Dendritic cell treated with granulocyte-macrophage colony-stimulating factor and Interleukin-4, amounts not matched to agents 40 ng/mL and 50 ng/mL, for 4 days (primary cell): Measurements from ENCODE around the gene IGF2BP2.

Experiments used
- H3K27ac Mint-ChIP-seq: one replicate; pipeline ENCODE4 v1.8.0; 2022; ENCODE audit warnings: mild to moderate bottlenecking, mixed read lengths
- H3K27me3 Mint-ChIP-seq: one replicate; pipeline ENCODE4 v1.8.0; 2022; ENCODE audit warnings: mild to moderate bottlenecking, mixed read lengths
- H3K36me3 Mint-ChIP-seq: one replicate; pipeline ENCODE4 v1.8.0; 2022; ENCODE audit warnings: low read depth, mixed read lengths
- H3K4me1 Mint-ChIP-seq: one replicate; pipeline ENCODE4 v1.8.0; 2022; ENCODE audit warnings: low read depth, mixed read lengths
- H3K4me3 Mint-ChIP-seq: one replicate; pipeline ENCODE4 v1.8.0; 2022; ENCODE audit warnings: mild to moderate bottlenecking, moderate library complexity, mixed read lengths
- H3K9me3 Mint-ChIP-seq: one replicate; pipeline ENCODE4 v1.8.0; 2022; ENCODE audit warnings: mixed read lengths
- intact Hi-C: fragments of 100-400 bp; cut with micrococcal nuclease; formaldehyde crosslinking; loops from one replicate; pipeline ENCODE4 v1.15.0; 2022

The IGF2BP2 gene

DNA sequence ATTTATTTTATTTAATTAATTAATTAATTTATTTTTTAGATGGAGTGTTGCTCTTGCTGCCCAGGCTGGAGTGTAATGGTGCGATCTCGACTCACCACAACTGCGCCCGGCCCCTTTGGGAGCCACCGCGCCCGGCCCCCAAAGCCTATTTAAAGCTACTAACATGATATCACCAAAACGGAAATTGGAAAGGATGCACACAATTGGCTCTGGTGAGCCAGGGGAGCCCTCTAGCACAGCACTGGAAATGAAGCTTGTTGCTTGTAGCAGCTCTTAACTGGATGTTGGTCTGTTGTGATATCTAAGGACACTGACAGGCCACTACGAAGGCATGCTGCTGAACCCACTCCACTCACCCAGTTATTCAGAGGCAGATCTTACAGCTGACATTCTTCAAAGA is 104.5 kb downstream of the IGF2BP2 start:
- H3K4me1 Mint-ChIP-seq, result peaks cover 33% of the 10 kb centered on the region
- no peak overlapping the region for H3K27ac Mint-ChIP-seq
- intact Hi-C loops, result no loop called here
- no peaks in the 10 kb centered on the region for H3K9me3 Mint-ChIP-seq
- no peaks in the 10 kb centered on the region for H3K36me3 Mint-ChIP-seq
- no peak overlapping the region for H3K4me3 Mint-ChIP-seq
- no peaks in the 10 kb centered on the region for H3K27me3 Mint-ChIP-seq

- Mint-ChIP-seq H3K27ac (no peak overlapping the region), H3K27me3 (no peaks in the 10 kb centered on the region), H3K4me3 (no peak overlapping the region), H3K9me3 (no peaks in the 10 kb centered on the region), H3K4me1 (peaks cover 33% of the 10 kb centered on the region), H3K36me3 (no peaks in the 10 kb centered on the region)
- intact Hi-C loops, result no loop called here
Observed at GRCh38 chr3:185718736-185719593, 105.9 kb downstream of the IGF2BP2 start.

DNA sequence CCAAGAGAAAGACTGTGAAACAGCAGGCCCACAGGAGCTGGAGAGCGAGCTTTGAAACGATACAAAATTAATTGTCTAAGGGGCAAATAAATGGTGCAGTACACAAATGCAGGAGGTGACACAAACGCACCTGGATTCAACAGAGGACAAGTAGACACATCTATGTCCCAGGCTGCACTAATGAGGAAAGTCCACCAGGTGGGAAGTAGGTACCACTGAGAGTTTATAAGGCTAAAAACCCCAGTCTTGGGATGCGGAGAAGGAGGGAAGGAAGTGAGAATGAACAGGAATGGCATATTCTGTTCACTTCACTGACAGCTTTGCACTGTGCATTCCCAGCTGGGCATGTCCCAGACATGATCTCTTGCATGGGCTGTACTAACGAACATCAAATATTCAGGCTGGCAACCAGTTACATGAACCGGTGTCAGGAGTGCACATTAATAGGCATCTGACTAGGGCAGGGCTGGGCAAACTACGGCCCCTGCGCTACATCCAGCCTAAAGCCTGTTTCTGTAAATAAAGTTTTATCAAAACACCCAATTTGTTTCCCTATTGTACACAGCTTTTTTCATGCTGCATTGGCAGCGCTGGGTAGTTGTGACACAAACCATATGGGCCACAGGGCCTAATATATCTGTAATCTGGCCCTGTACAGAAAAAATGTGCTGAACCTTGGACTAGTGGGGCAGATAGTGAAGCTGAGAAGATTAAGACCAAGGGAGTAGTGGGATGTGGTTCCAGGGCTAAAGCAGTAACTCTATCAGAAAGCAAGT is 107.0 kb downstream of the IGF2BP2 start:
- Mint-ChIP-seq H3K9me3 (no peaks in the 10 kb centered on the region), H3K27ac (no peak overlapping the region), H3K4me3 (no peak overlapping the region), H3K36me3 (no peaks in the 10 kb centered on the region), H3K27me3 (no peaks in the 10 kb centered on the region), H3K4me1 (peaks cover 33% of the 10 kb centered on the region)
- intact Hi-C loops, result no loop called here

- H3K27me3 Mint-ChIP-seq, result no peaks in the 10 kb centered on the region
- no peak overlapping the region for H3K27ac Mint-ChIP-seq
Observed at GRCh38 chr3:185717121-185717520, 107.7 kb downstream of the IGF2BP2 start.

DNA sequence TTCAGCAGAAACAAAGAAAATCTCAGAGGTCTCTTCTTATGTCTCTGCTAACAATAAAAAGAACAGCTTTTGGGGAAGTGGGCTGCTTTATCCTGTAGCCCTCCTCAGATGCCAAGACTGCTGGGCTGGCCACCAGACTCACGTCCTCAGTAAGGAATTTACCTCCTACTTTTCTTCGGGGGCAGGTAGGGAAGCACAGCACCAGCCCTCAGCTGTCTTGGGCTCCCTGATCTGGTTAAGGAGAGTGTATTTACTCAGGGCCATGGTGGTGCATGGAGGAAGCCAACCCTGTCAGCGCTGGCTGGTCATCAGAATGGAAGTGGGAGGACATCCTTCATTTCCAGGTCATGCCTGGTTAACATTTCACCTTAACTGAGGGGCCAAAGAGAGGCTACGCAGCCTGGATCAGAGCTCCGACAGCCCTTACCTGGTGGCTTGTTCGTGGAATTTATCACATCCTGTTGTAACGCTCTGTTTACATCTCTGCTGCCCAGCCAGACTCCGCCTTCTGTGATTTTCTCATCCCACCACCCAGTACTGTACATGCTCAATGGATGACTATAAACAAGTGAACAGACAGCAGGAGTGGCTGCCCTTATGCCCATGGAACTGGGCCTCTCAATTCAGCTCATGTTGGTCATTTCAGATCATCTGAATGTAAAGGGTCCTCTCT is 108.3 kb downstream of the IGF2BP2 start:
- intact Hi-C loops, result no loop called here
- peaks cover 30% of the 10 kb centered on the region for H3K4me1 Mint-ChIP-seq
- H3K4me3 Mint-ChIP-seq, result no peak overlapping the region
- no peak overlapping the region for H3K27ac Mint-ChIP-seq
- H3K36me3 Mint-ChIP-seq, result no peaks in the 10 kb centered on the region
- H3K27me3 Mint-ChIP-seq, result no peaks in the 10 kb centered on the region
- no peaks in the 10 kb centered on the region for H3K9me3 Mint-ChIP-seq

More at GRCh38 chr3:185717121-185717520, 107.7 kb downstream of the IGF2BP2 start:
- H3K9me3 Mint-ChIP-seq, result no peaks in the 10 kb centered on the region
- intact Hi-C loops, result no loop called here
- H3K4me3 Mint-ChIP-seq, result no peak overlapping the region
- no peaks in the 10 kb centered on the region for H3K36me3 Mint-ChIP-seq
- H3K4me1 Mint-ChIP-seq, result peaks cover 29% of the 10 kb centered on the region

DNA sequence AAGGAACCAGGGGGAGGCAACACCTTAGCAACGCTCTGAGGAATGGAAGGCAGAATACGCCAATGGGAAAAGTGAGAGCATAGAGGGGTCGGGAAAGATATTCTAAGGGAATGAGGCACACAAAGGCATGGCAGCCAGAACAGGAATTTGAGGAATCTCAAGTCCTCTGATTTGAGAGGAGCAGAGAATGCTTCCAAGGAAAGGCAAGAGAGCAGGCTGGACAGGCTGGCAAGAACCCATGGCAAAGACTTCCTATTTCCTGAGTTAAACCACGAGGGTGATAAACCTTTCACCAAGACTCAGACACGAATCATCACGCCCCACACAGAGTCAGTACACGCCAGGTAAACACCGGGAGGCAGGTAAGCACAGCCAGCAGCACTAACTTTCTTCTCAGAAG is 109.8 kb downstream of the IGF2BP2 start:
- Mint-ChIP-seq H3K4me1 (peaks cover 35% of the 10 kb centered on the region), H3K9me3 (no peaks in the 10 kb centered on the region), H3K4me3 (no peak overlapping the region), H3K27me3 (no peaks in the 10 kb centered on the region), H3K27ac (no peak overlapping the region), H3K36me3 (no peaks in the 10 kb centered on the region)
- intact Hi-C loops, result no loop called here

DNA sequence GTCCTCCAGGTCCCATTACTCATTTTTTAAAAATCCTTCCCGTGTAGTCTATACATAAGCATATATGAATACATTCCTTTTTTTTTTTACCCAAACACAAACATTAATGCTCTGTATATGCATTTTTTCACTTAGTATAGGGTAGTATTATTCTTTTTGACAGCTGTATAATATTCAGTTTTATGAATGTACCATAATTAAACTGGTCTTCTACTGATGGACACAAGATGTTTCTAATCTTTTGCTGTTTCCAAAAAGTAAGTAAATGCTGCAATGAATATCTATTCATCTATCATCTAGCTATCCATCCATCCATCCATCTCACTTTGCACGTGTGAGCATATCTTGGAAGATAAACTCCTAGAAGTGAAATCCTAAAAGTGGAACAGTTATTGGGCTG is 110.8 kb downstream of the IGF2BP2 start:
- no peaks in the 10 kb centered on the region for H3K27me3 Mint-ChIP-seq

GRCh38 chr3:185713015-185713414 is 111.8 kb downstream of the IGF2BP2 start:
- intact Hi-C loops, result no loop called here
- Mint-ChIP-seq H3K9me3 (no peaks in the 10 kb centered on the region), H3K4me1 (peaks cover 37% of the 10 kb centered on the region), H3K4me3 (no peak overlapping the region), H3K27me3 (no peaks in the 10 kb centered on the region), H3K36me3 (no peaks in the 10 kb centered on the region), H3K27ac (no peak overlapping the region)

More for the DNA sequence above, 110.8 kb downstream of the IGF2BP2 start:
- no peak overlapping the region for H3K27ac Mint-ChIP-seq
- intact Hi-C loops, result no loop called here
- H3K4me3 Mint-ChIP-seq, result no peak overlapping the region
- H3K4me1 Mint-ChIP-seq, result peaks cover 38% of the 10 kb centered on the region
- no peaks in the 10 kb centered on the region for H3K9me3 Mint-ChIP-seq
- no peaks in the 10 kb centered on the region for H3K36me3 Mint-ChIP-seq

GRCh38 chr3:185712337-185712736 is 112.5 kb downstream of the IGF2BP2 start:
- no peak overlapping the region for H3K27ac Mint-ChIP-seq
- no peaks in the 10 kb centered on the region for H3K36me3 Mint-ChIP-seq
- no peaks in the 10 kb centered on the region for H3K27me3 Mint-ChIP-seq
- intact Hi-C loops, result no loop called here
- no peak overlapping the region for H3K4me3 Mint-ChIP-seq
- peaks cover 30% of the 10 kb centered on the region for H3K4me1 Mint-ChIP-seq
- H3K9me3 Mint-ChIP-seq, result no peaks in the 10 kb centered on the region

GRCh38 chr3:185711255-185711870 is 113.5 kb downstream of the IGF2BP2 start:
- Mint-ChIP-seq H3K27me3 (no peaks in the 10 kb centered on the region), H3K36me3 (no peaks in the 10 kb centered on the region), H3K4me3 (no peak overlapping the region), H3K27ac (no peak overlapping the region), H3K9me3 (no peaks in the 10 kb centered on the region), H3K4me1 (peaks cover 20% of the 10 kb centered on the region)
- intact Hi-C loops, result no loop called here

DNA sequence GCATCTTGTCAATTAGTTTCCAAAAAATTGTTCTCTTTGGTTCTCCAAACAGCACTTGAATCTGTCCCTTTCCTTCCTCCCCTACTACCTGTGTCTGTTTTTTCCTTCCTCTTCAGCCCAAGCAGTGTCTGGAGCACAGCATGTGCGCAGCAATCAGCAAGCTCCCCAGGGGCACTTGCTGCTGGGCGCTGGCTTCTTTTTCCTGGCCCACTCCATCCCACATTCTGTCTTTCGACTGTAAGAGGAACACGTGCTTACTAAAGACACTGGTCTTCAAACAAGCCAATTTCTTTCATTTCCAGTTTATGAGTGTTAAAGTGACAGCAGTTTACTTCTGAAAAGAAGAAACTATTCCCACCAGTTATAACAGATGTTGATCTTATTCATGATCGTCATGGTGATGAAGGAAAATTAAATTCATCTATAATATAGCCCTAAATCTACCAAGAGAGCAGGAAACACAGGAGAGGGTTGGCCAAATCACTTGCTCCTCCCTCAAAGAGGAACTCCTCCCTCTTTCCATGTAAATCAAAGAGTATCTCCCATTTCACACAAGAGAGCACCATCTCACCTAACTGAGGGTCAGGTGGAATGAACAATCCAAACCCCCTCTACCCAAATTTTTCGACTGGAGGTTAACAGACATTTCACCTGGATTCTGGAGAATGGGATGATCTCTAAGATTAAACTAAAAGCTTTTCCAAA is 115.4 kb downstream of the IGF2BP2 start:
- Mint-ChIP-seq H3K36me3 (no peaks in the 10 kb centered on the region), H3K27me3 (no peaks in the 10 kb centered on the region), H3K4me1 (peaks cover 23% of the 10 kb centered on the region), H3K9me3 (no peaks in the 10 kb centered on the region), H3K4me3 (no peak overlapping the region), H3K27ac (peak overlapping the region; percentile 16)
- intact Hi-C loops, result no loop called here

DNA sequence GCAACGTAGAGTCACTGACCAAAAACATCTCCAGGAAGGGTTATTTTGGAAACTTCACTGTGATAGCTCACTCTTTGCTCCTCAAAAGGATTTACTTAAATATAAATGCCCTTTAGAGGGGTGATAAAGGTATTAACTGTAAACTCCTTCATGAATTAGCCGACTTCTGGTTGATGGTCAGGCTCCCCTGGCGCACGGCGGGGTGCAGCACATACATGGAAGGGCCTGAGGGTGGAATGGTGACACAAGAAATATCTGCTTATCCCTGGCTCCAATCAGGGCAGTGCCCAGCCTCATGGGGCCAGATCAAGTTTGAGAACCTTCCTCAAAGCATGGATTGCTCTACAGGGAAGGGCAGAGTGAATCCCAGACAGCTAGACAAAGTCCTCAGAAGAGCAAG is 116.5 kb downstream of the IGF2BP2 start:
- Mint-ChIP-seq H3K4me1 (peaks cover 33% of the 10 kb centered on the region), H3K4me3 (no peak overlapping the region), H3K9me3 (no peaks in the 10 kb centered on the region), H3K27me3 (no peaks in the 10 kb centered on the region), H3K27ac (no peak overlapping the region), H3K36me3 (no peaks in the 10 kb centered on the region)
- intact Hi-C loops, result no loop called here

DNA sequence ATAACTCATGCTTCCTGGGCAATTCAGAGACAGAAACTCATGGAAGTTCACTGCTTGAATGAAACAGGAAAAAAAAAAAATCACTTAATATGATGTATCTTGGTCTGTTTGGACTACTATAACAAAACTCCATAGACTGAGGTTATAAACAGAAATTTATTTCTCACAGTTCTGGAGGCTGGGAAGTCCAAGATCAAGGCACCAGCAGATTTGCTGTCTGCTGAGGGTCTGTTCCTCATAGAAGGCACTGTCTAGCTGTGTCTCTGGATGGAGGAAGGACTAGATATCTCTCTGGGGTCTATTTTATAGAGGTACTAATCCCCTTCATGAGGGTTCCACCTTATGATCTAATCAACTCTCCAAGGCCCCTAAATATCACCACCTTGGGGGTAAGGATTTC is 119.3 kb downstream of the IGF2BP2 start:
- Mint-ChIP-seq H3K27ac (no peak overlapping the region), H3K4me3 (no peak overlapping the region), H3K36me3 (no peaks in the 10 kb centered on the region), H3K9me3 (no peaks in the 10 kb centered on the region), H3K4me1 (peaks cover 44% of the 10 kb centered on the region), H3K27me3 (peaks cover 2% of the 10 kb centered on the region)
- intact Hi-C loops, result no loop called here
